Measurements from ENCODE around the gene CTSZ.

Gene CTSZ

DNA sequence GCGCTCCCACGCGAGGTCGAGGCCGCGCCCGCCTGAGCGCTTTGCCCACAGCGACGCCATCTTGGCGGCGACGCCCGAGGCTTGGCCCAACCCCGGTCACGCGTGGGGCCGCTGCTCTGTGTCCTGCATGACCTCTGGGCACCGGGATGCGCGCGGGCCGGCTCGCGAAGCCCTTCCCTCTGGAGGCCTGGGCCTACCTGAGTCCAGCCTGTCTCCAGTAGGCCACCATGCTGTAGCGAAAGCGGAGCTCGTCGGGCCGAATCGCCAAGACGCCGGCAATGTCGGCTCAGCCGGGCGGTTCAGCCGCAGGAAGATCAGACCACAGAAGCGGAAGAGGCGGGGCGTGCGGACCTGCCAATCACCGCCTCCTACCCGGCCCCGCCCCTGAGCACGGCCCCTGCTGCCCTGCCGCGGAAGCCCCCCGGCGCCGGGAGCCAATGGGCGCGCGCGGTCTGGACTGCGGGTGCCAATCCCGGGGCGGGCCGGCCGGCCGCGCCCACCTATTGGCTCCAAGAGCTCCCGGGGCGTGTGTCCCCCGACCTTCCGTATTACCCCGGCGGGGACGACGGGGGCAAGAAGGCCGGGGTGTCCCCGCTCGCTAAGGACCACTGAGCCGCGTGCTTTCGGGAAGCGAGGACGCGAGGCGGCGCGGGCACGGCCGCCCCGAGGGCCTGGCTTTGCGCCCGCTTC lies 25.1 kb upstream of the CTSZ start, which contains the start of gene ATP5F1E (continued):
- TF ChIP-seq, protein P1, sequence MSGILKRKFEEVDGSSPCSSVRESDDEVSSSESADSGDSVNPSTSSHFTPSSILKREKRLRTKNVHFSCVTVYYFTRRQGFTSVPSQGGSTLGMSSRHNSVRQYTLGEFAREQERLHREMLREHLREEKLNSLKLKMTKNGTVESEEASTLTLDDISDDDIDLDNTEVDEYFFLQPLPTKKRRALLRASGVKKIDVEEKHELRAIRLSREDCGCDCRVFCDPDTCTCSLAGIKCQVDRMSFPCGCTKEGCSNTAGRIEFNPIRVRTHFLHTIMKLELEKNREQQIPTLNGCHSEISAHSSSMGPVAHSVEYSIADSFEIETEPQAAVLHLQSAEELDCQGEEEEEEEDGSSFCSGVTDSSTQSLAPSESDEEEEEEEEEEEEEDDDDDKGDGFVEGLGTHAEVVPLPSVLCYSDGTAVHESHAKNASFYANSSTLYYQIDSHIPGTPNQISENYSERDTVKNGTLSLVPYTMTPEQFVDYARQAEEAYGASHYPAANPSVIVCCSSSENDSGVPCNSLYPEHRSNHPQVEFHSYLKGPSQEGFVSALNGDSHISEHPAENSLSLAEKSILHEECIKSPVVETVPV (CRISPR knock-in tag; IDR thresholded peaks at IDR 0.05), result no peak
- peak; percentile 85; the same call in 1 of the 2 replicates for TF ChIP-seq SNAI2 (CRISPR knock-in tag; IDR thresholded peaks at IDR 0.05)
- TF ChIP-seq, protein P2, sequence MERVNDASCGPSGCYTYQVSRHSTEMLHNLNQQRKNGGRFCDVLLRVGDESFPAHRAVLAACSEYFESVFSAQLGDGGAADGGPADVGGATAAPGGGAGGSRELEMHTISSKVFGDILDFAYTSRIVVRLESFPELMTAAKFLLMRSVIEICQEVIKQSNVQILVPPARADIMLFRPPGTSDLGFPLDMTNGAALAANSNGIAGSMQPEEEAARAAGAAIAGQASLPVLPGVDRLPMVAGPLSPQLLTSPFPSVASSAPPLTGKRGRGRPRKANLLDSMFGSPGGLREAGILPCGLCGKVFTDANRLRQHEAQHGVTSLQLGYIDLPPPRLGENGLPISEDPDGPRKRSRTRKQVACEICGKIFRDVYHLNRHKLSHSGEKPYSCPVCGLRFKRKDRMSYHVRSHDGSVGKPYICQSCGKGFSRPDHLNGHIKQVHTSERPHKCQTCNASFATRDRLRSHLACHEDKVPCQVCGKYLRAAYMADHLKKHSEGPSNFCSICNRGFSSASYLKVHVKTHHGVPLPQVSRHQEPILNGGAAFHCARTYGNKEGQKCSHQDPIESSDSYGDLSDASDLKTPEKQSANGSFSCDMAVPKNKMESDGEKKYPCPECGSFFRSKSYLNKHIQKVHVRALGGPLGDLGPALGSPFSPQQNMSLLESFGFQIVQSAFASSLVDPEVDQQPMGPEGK (CRISPR knock-in tag; IDR thresholded peaks at IDR 0.05; ENCODE audit: borderline replicate concordance), result no peak
- 0 out of 2 replicates have a peak, but pooled peaks have one; percentile 59 for TF ChIP-seq GLIS3 (CRISPR knock-in tag; IDR thresholded peaks at IDR 0.05)
- TF ChIP-seq ISL1 (CRISPR knock-in tag; IDR thresholded peaks at IDR 0.05), result no peak
- TF ChIP-seq, protein P3, sequence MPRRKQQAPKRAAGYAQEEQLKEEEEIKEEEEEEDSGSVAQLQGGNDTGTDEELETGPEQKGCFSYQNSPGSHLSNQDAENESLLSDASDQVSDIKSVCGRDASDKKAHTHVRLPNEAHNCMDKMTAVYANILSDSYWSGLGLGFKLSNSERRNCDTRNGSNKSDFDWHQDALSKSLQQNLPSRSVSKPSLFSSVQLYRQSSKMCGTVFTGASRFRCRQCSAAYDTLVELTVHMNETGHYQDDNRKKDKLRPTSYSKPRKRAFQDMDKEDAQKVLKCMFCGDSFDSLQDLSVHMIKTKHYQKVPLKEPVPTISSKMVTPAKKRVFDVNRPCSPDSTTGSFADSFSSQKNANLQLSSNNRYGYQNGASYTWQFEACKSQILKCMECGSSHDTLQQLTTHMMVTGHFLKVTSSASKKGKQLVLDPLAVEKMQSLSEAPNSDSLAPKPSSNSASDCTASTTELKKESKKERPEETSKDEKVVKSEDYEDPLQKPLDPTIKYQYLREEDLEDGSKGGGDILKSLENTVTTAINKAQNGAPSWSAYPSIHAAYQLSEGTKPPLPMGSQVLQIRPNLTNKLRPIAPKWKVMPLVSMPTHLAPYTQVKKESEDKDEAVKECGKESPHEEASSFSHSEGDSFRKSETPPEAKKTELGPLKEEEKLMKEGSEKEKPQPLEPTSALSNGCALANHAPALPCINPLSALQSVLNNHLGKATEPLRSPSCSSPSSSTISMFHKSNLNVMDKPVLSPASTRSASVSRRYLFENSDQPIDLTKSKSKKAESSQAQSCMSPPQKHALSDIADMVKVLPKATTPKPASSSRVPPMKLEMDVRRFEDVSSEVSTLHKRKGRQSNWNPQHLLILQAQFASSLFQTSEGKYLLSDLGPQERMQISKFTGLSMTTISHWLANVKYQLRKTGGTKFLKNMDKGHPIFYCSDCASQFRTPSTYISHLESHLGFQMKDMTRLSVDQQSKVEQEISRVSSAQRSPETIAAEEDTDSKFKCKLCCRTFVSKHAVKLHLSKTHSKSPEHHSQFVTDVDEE (CRISPR knock-in tag; IDR thresholded peaks at IDR 0.05), result no peak; the same call in 1 of the 2 replicates

DNA sequence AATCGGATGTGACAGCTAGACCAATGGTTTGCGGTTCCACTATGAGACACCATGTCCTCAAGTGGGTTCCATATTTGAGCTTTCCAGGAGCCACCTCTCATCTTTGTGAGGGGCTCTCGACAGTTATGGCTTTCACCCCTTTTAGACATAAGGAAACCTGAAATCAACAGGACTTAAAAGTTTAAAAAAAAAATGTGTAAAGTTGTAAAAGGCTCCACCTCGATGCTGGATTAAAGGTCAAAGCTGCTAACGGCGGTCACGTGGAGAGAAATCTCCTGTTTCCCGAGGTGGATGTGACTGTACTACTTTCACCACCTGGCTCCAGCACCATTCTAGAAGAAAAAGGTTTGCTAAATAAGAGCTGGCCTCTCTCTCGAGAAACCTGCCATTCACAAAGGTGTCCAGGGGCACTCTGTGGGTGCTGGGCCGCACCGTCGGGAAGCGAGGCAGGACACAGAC lies 24.5 kb upstream of the CTSZ start:
- no peak for TF ChIP-seq ARNTL (CRISPR knock-in tag; IDR thresholded peaks at IDR 0.05; ENCODE audit: borderline replicate concordance, low read depth)
- TF ChIP-seq TOX (CRISPR knock-in tag; IDR thresholded peaks at IDR 0.05; ENCODE audit: borderline replicate concordance), result no peak
- TF ChIP-seq ZNF565 (CRISPR knock-in tag; conservative IDR thresholded peaks at IDR 0.05; ENCODE audit: low read depth), result no peak
- no peak for TF ChIP-seq GLIS3 (CRISPR knock-in tag; IDR thresholded peaks at IDR 0.05)
- no peak for TF ChIP-seq OSR1 (CRISPR knock-in tag; IDR thresholded peaks at IDR 0.05)
- no peak for TF ChIP-seq ZNF8 (CRISPR knock-in tag; IDR thresholded peaks at IDR 0.05)
- TF ChIP-seq, protein P4, sequence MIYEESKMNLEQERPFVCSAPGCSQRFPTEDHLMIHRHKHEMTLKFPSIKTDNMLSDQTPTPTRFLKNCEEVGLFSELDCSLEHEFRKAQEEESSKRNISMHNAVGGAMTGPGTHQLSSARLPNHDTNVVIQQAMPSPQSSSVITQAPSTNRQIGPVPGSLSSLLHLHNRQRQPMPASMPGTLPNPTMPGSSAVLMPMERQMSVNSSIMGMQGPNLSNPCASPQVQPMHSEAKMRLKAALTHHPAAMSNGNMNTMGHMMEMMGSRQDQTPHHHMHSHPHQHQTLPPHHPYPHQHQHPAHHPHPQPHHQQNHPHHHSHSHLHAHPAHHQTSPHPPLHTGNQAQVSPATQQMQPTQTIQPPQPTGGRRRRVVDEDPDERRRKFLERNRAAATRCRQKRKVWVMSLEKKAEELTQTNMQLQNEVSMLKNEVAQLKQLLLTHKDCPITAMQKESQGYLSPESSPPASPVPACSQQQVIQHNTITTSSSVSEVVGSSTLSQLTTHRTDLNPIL (CRISPR knock-in tag; IDR thresholded peaks at IDR 0.05; ENCODE audit: low read depth), result no peak
- TF ChIP-seq, protein P3 (CRISPR knock-in tag; IDR thresholded peaks at IDR 0.05), result no peak
- TF ChIP-seq CSDC2 (CRISPR knock-in tag; IDR thresholded peaks at IDR 0.05), result no peak
- no peak for TF ChIP-seq ESRRG (CRISPR knock-in tag; IDR thresholded peaks at IDR 0.05)
- ATAC-seq, result no peak

DNA sequence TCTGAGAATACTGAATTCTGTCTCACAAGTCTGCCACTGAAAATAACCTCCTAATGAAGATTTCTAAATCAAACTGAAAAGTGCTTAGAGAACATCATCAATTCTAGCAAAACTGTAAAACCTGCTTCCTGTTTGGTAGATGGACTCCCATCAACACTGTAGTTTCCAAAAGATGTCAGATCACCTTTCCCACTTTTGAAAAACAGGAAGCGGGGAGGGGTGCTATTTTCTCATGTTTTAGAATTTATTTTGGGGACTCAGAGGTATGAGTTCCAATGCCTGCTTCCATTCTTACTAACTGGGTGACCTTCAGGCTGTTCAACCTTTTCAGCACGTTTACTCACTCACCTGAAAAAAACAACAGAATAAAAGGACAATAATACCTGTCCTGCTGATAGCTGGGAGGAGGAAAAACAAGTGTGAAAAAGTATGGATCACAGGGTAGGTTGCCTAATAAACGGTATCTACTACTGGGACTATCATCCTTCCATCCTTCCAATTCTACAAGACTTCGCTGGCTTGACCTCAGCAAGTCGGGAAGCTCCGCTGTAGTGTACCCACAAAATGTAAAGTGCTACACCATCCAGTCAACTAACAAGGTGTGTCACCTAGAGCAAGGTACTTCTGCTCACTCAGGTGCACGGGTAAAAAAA lies 24.0 kb upstream of the CTSZ start:
- no peak for ATAC-seq
- TF ChIP-seq, protein P1 (CRISPR knock-in tag; IDR thresholded peaks at IDR 0.05), result no peak
- TF ChIP-seq SNAI2 (CRISPR knock-in tag; IDR thresholded peaks at IDR 0.05), result no peak

Measured in SK-N-SH treated with all-trans-retinoic acid at 6 μM for 48 hours (cell line).